Hematopoietic multipotent progenitor cell treated with erythropoietin and hydrocortisone succinate and interleukin-3 and kit ligand, for 8 days (in vitro differentiated cells): Measurements from ENCODE around the gene PANX2.
"Not testable (repeated sequence)": the region's sequence is repeated elsewhere in the genome, so short reads cannot be mapped to it uniquely, and the experiment has no call there.

ENCODE experiments used
- DNase-seq: peaks from one replicate; pipeline ENCODE4 v3.0.0-alpha.2; 2015

The PANX2 gene

DNA sequence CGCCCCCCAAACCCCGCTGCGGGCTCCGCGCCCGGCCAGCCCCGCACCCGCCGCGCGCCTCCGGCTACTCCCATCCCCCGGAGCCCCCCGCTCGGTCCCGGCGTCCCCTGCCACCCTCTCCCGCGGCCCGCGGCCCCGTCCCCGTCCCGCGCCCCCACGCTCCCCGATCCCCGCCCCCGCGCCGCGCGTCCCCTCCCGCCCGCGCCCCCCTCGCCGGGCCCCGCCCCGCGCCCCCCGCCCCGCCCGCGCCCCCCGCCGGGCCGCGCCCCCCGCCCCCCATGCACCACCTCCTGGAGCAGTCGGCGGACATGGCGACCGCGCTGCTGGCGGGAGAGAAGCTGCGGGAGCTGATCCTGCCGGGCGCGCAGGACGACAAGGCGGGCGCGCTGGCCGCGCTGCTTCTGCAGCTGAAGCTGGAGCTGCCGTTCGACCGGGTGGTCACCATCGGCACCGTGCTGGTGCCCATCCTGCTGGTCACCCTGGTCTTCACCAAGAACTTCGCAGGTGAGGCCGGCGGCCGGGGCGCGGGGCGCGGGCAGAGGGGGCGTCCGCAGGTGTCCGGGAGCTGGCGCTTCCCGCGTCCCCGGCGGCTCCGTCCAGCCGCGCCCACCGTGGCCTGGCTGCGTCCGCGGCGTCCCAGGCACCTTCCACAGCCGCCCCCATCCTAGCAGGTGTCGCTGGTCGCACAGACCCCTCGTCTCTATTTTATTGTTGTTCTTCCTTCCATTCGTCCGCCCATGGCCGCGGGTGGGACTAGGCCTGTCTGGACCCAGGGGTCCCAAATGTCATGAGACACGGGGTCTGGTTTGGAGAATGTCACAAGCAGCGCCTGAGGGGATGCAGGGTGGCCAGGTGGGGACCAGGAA is at the start of gene PANX2:
TSS of gene PANX2 (plus strand) at position 279 of the 866 bp plus-strand sequence. CDS start at position 279, 0 bp downstream.
- no peak for DNase-seq

DNA sequence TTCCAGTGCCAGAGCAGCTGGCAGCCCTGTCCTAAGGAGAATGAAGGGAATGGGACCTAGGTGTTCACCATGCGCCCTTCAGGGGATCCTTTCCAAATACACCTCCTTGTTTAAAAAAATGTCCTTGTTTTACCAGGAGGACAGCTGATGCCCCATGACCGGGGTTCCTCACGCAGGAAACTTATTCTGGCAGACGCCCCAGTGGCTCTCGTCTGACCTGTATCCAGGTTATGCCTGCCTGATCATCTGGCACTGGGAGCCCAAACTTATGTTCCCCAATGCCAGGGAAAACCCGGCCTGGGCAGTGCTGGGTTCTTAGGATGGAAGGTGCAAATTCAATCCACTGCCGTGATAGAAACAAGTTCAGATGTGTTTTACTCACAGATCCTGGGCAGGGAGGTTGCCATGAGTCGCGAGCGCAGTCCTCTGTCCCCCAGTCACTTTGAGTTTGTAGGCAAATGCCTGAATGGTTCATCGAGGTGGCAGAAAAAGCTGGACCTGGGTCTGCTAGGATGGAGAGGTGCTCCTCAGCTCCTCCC is 49.3 kb upstream of the PANX2 start:
- DNase-seq: no peak

DNA sequence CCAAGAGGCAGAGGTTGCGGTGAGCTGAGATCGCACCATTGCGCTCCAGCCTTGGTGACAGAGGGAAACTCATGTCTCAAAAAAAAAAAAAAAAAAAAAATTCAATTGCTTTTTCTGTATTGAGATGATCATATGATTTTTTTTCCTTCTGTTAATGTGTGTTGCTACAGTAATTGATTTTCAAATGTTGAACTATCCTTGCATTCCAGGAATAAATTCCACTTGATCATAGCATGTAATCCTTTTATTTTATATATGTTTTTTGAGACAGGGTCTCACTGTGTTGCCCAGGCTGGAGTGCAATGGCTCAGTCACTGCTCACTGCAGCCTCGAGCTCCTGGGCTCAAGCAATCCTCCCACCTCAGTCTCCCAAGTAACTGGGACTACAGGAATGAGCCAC is 47.4 kb upstream of the PANX2 start:
- no peak for DNase-seq

- DNase-seq: no peak
These were observed 45.5 kb upstream of the PANX2 start for GRCh38 chr22:50125029-50125428.

DNA sequence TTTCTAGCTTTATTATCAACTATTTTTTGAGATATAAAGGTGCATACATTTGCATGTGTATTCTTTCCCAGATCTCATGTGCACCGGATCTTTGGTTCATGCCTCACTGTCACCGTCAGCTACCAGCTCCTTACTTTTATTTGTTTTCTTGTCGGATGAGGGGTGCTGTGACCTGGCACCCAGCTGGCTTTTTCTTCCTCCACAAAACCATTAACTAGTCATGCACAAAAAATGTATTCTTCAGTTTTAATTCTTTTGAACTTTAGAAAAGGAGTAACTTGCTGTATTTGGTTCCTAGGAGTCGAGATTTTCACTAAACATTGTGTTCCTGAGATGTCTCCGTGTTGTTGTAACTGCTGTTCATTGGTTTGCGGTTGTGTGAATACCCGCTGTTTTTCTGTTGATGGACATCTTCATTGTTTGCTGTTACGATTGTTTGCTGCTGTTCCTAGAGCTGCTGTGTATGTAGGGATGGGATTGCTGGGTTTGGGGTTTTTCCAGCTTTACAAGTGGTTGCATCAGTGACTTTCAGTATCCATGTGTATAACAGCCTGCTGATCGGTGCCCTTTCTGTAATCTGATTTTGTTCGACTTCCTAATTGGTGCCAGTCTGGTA is 41.3 kb upstream of the PANX2 start:
- no peak for DNase-seq

- no peak for DNase-seq
These were observed 38.6 kb upstream of the PANX2 start for GRCh38 chr22:50131894-50132293.

DNA sequence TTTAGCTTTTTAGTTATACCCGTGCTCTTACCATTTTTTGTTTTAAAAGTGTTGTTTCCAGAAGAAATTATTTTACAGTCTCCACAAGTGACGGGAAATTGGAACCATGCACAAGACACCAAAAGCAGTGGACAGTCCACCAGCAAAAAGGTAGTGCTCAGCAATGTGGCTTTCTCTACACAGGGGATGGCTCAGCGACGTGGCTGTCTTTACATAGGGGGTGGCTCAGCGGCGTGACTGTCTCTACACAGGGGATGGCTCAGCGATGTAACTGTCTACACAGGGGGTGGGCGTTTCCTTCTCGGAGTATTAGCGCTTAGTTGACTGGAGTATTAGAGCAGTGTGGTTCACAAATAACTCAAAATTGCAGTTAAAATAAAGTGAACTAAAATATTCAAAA is 36.0 kb upstream of the PANX2 start:
- DNase-seq: no peak

- DNase-seq: no peak
These were observed 33.9 kb upstream of the PANX2 start for GRCh38 chr22:50136581-50137015.

DNA sequence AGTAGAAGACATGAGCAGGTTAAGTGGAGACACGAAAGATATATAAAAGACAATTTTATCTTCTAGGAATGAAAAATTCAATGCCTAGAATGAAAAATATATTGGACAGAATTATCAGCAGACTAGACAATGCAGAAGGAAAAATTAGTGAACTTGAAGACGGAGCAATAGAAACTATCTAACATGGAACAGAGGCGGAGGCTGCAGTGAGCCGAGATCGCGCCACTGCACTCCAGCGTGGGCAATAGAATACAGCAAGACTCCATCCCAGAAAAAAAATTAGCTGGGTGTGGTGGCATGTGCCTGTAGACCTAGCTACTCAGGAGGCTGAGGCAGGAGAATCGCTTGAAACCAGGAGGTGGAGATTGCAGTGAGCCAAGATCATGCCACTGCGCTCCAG is 33.3 kb upstream of the PANX2 start:
- DNase-seq: not testable (repeated sequence)

- no peak for DNase-seq
These were observed 32.5 kb upstream of the PANX2 start for GRCh38 chr22:50138041-50138440.

GRCh38 chr22:50138988-50139387 is 31.5 kb upstream of the PANX2 start:
- DNase-seq: no peak

DNA sequence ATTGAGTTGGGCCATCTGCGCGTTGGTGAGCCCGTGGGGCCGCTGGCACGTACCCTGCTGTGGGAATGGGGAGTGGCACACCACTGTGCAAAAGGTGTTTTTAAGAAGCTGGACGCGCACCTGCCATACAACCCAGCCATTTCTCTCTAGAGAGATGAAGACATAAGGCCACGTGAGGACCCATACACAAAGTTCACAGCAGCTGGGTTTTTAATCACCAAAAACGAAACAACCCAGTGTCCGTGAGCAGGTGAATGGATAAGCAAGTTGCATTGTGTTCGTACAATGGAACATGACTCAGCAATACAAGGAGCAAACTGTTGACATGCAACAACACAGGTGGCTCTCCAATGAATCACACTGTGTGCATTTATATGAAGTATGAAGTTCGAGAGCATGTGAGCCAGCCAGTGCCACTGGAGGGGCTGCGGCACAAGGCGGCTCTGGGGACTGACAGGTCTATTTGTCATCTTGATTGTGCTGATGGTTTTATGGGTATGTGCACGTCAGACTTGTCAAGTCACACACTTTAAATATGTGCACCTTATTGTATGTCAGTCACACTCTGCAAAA is 30.6 kb upstream of the PANX2 start:
- no peak for DNase-seq

GRCh38 chr22:50140615-50141014 is 29.9 kb upstream of the PANX2 start:
- DNase-seq: no peak

- DNase-seq: no peak
These were observed 29.1 kb upstream of the PANX2 start for GRCh38 chr22:50141462-50141861.

GRCh38 chr22:50141891-50142363 is 28.6 kb upstream of the PANX2 start:
- DNase-seq: no peak

DNA sequence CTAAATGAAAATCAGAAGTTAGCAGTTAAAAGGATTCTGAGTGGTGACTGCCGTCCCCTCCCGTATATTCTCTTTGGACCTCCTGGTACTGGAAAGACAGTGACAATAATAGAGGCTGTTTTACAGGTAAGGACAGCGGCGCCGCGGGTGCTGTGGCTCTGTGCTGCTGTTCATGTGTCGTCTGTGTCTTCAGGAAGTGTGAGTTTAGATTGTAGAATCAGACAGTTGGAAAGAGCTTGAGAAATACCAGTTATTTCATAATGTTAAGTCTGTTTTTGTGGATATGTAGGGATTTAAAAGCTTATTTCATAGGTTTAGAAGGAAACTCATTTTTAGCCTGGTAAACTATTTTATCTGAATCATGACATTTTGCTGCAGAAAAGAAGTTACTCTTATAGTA is 27.4 kb upstream of the PANX2 start:
- DNase-seq: no peak

DNA sequence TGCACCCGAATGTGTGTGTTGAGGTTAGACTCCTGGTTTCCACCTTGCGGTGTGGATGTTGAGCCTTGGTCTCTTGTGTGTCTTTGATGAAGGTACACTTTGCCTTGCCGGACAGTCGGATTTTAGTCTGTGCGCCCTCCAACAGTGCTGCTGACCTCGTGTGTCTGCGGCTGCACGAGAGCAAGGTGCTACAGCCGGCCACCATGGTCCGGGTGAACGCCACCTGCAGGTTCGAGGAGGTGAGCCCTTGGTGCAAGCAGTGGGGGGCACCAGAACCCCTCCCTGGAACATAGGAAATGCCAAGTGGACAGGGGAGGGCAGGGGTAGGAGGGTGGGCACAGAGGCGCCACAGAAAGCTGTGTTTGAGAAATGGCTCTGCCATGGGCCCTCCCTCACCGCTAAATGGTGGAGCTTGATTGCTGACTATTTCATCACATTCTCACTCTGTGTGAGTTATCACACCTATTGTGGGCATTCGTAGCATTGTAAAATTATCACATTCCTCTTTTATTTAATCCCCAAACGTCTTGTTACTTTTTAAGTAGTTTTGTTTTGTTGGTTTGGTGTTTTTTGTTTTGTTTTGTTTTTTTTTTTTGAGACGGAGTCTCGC is 26.4 kb upstream of the PANX2 start:
- DNase-seq: no peak

DNA sequence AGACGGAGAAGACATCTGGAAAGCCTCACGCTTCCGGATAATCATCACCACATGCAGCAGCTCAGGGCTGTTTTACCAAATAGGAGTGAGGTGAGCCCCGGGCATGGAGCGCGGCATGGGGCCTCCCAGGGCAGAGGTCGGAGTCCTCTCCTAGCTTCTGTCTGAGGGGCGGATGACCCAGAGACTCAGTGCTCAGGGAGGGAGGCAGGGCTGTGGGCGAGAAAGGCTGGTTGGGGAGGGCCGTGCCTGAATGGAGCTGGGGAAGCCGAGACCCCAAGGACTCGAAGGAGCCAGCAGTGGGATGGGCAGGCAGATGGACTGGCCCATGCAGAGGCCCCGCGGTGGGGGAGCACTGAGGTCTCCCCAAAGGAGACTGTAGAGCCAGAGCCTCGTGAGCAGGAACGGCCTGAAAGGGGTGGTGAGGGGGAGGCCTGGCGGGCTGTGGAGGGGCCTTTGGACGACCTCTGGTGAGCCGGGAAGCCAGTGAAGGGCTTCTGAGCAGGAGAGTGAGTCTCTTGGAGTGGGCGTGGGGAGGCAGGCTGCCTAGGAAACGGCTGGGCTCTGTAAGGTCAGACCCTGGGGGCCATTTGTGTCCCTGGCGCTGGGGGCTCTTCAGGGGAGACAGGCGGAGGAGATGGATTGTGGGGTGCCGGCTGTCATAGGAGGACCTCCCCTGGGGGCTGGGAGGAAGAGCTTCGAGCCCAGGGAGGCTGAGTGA is 24.7 kb upstream of the PANX2 start:
- DNase-seq: no peak

DNA sequence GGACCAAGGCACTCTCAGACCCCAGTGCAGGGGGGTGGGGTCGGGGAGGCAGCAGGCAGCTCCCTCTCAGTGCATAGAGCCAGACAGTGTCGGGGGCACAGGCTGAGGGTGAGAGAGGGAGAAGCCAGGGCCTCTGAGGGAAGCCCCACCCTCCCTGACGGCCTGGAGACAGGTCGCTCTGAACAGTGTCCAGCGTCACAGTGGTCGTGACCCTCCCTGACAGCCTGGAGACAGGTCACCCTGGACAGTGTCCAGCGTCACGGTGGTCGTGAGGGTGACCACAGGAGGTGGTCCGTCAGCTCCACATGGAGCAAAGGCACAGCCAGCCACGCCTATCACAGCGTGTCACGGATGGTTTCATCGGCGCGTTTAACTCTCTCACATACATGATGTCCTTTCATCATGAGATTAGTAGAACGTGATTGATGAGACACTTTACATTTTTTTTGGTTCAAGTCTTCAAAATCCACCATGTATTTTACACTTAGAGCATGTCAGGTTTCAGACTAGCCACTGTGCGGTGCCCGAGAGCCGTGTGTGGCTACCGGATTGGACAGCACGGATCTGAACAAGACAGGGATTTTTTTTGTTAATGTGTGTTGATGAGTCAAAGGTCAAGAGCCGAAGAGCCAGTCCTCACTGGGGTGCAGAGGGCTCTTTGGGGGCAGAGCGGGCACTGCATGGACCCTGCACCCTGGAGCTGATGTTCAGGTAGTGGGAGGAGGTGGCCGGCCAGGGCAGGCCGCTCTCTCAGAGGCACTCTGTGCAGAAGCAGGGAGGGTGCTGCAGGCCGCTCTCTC is 23.9 kb upstream of the PANX2 start:
- DNase-seq: peak; percentile 13

GRCh38 chr22:50147258-50148165 is 23.0 kb upstream of the PANX2 start:
- not testable (repeated sequence) for DNase-seq

- DNase-seq: no peak
These were observed 22.4 kb upstream of the PANX2 start for GRCh38 chr22:50148166-50148500.
